Upper lobe of left lung (tissue), 4 donors: ENCODE results near the gene NOTCH1.

Source experiments
- POLR2A ChIP-seq, 4 donors: fragments of 450-650 bp; IDR thresholded peaks; one replicate each; pipeline ENCODE4 v1.5.1; 2016 to 2017; ENCODE audit warnings: antibody characterized with exemption in 4 of 4, mild to moderate bottlenecking in 2 of 4
- TF ChIP-seq, protein P1 (sequence below), 6 experiments: fragments of 450-650 bp in 4 of 6; fragments of 200-600 bp in 2 of 6; sonication (generic) in 2 of 6; IDR thresholded peaks; one replicate each; pipeline ENCODE4 v1.5.1; 2016 to 2019; ENCODE audit warnings: antibody characterized with exemption in 6 of 6

- TF ChIP-seq, protein P1, sequence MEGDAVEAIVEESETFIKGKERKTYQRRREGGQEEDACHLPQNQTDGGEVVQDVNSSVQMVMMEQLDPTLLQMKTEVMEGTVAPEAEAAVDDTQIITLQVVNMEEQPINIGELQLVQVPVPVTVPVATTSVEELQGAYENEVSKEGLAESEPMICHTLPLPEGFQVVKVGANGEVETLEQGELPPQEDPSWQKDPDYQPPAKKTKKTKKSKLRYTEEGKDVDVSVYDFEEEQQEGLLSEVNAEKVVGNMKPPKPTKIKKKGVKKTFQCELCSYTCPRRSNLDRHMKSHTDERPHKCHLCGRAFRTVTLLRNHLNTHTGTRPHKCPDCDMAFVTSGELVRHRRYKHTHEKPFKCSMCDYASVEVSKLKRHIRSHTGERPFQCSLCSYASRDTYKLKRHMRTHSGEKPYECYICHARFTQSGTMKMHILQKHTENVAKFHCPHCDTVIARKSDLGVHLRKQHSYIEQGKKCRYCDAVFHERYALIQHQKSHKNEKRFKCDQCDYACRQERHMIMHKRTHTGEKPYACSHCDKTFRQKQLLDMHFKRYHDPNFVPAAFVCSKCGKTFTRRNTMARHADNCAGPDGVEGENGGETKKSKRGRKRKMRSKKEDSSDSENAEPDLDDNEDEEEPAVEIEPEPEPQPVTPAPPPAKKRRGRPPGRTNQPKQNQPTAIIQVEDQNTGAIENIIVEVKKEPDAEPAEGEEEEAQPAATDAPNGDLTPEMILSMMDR (IDR thresholded peaks at IDR 0.05) = no peak
- TF ChIP-seq POLR2A (IDR thresholded peaks at IDR 0.05) = no peak
Measured at GRCh38 chr9:136589766-136590763, 44.2 kb upstream of the NOTCH1 start.
